GM12801 (cell line): ENCODE measurements around the gene BOC.

ENCODE experiments used
- TF ChIP-seq, protein P1 (sequence below): IDR thresholded peaks from one replicate; pipeline ENCODE4 v1.5.1; 2011; ENCODE audit warnings: control low read depth; ENCODE audit not compliant: insufficient read length; ENCODE audit errors: extremely low read depth

Gene BOC

DNA sequence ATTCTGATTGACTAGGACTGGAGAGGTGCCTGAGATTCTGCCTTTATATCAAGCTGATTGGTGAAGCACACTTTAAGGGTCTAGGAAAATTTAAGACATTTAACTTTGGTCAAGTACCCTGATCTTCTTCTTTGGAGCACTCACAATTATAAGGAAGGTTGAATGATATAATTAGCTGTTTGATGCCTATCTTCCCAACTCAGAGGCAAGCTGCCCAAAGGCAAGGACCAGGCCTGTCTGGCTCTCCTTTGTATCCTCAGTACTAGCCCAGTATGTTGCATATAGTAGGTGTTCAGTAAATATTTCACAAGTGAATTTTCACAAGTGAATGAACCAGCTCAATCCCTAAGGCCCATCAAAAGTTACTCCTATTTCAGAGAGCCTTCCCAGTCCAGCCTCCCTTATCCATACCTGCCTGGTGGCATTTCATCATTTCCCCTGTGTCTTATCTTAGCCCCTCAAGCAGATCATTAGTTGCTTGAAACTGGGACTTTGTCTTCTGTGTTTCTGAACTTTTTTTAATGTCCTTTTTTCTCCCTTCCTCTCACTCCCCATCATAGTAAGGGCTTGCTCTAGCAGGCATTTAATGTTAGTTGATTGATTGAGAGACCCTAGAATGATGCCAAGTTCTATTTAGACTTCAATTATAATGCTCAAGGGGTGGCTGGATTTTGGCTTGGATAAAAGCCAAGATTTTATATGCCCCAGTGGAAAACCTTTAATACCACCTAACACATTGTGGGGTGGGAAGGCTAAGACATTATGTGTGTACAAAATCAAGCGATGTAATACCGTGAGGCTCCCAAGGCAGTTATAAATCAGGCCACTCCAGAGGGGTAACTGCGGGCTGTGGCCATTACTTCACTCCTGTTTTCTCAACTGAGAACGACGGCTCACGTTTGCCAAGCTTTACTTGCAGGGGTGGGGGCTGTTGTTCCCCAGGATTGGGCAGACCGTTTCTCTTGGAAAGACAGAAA is 43.2 kb upstream of the BOC start:
- TF ChIP-seq, protein P1, sequence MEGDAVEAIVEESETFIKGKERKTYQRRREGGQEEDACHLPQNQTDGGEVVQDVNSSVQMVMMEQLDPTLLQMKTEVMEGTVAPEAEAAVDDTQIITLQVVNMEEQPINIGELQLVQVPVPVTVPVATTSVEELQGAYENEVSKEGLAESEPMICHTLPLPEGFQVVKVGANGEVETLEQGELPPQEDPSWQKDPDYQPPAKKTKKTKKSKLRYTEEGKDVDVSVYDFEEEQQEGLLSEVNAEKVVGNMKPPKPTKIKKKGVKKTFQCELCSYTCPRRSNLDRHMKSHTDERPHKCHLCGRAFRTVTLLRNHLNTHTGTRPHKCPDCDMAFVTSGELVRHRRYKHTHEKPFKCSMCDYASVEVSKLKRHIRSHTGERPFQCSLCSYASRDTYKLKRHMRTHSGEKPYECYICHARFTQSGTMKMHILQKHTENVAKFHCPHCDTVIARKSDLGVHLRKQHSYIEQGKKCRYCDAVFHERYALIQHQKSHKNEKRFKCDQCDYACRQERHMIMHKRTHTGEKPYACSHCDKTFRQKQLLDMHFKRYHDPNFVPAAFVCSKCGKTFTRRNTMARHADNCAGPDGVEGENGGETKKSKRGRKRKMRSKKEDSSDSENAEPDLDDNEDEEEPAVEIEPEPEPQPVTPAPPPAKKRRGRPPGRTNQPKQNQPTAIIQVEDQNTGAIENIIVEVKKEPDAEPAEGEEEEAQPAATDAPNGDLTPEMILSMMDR = no peak

DNA sequence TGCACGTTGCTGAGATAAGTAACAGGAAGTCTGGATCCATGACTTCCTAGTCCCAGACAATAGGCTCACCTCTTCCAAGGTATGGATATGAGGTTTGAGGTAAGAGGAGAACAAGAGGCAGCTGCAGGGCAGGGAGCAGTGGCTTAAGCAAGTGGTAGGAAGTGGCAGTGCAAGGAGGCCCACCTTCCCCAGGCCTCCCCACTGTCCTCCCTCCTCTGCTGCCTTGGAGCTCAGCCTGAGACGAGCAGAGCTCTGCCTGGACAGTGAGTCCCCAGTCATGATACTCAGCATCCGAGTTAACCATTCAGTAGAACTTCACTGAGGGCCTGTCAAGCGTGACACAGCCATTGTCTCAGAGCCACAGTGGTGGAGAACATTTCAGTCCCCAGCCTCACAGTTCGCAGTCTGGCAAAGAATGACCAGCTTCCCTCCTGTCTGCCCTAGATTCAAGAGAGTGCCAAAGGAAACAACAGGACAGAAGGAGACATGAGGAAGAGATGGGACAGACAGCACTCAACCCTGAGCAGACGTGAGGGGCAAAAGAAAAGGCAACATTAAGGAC is 41.4 kb upstream of the BOC start:
- TF ChIP-seq, protein P1 = no peak

DNA sequence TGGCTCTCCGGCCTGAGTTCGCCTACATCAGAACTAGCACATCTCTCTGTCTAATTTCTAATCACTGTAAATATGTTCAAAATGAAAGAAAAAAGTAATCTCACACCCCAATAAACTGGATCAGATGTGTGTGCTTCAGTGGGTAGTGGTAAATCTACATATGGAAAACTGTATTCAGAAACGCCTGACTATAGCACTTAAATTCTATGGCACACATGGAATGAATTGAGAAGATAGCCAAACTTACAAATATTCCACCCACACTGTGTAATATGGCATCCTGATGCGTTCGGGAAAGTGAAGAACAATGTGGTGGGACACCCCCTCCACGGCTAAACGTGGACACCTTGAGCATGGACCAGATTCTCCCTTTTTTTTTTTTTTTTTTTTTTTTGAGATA is 40.6 kb upstream of the BOC start:
- TF ChIP-seq, protein P1 = no peak

DNA sequence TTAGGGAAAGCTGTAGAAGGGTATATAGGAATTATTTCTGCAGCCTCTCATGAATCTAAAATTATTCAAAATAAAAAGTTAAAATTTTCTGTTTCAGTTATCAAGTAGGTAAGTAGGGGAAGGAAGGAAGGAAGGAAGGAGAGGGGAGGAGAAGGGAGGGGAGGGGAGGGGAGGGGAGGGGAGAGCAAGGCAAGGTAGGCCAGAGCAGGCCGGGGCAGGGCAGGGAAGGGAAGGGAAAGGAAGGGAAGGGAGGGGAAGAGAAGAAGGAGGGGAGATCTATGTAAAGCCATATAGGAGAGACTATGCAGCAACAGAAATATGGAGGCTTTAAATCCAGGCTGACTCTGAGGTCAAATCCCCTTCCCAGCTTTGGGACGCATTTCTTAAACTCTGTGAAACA is 38.3 kb upstream of the BOC start:
- TF ChIP-seq, protein P1 = no peak

DNA sequence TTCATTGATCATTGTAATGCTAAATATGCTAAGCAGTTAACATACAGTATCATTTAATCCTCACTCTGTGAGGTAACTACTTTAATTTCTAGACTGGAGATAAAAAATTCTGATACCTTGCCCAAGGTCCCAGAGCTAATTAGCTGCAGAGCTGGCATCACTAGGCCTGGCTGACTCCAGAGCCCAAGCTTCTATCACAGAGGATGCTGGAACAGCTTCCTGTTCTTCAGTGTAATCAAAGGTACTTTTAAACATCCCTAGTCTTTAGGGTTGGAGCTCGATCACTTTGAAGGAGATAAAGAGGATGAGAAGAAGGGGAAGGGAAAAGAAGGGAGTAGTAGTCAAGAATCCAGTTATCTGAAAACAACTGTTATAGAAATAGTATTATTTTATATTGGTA is 37.1 kb upstream of the BOC start:
- TF ChIP-seq, protein P1 = no peak

DNA sequence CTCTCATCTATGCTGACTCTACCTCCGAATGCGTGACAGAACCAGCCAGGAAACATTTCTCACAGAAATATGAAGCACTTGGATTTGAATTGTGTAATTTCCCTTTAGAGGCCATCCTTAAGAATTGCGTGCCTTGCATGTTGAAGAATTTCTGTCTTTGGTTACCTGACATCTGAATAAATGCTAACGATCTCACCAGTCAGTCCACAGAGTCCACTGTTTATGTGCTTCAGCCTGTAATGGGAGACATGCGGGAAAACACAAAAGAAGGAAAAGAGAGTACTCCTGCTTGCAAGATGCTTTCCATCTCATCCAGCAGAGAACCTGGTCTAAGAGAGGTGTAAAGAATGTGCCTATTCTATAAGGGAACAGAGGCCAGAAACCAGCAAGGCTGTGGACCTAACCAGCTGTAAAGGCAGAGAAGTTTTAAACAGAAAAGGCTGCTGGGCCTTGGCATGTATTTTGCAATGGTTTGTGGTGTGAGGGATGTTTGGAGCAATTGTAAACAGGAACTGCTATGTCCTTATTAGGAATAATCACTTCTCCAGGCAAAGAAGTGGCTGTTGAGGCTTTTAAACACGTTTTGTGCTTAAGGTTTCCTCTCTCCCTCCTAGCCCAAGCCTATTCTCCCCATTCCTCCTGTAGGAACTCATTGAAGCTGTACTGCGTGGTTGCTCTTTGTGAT is 36.4 kb upstream of the BOC start:
- TF ChIP-seq, protein P1 = no peak

DNA sequence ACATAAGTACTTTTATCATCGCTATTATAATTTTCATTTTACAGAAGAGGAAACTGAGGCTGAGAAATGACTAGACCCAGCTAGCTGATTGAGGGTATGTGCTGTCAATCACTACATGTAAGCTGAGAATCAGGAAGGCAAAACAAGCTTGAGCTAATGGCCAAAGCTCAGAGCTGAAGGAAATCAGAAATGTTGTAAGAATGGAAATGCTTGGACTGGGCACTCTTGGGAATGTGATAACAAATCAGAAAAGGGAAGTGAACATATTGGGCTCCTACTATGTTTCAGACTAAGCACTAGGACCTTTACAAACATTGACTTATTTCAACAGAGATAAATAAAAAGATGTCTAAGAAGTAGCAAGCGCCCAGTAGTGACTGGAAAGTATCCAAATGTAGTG is 33.8 kb upstream of the BOC start:
- TF ChIP-seq, protein P1 = no peak
